Medulla oblongata (tissue), 1 donor: Measurements from ENCODE around the gene GRM8.

ENCODE experiments used
- DNase-seq: peaks from one replicate; pipeline ENCODE4 v3.0.0-alpha.2; 2015; ENCODE audit errors: extremely low spot score

The GRM8 gene

GRCh38 chr7:127230192-127230925, 22.4 kb downstream of the GRM8 start:
- DNase-seq: no peak

GRCh38 chr7:127226685-127227374, 25.9 kb downstream of the GRM8 start:
- DNase-seq: no peak

GRCh38 chr7:127221731-127222130, 31.0 kb downstream of the GRM8 start:
- no peak for DNase-seq

- DNase-seq: no peak
These were observed 37.6 kb downstream of the GRM8 start for GRCh38 chr7:127214956-127215718.

GRCh38 chr7:127209886-127210285, 42.9 kb downstream of the GRM8 start:
- DNase-seq: no peak

- no peak for DNase-seq
These were observed 43.9 kb downstream of the GRM8 start for GRCh38 chr7:127208860-127209259.

- no peak for DNase-seq
These were observed 44.4 kb downstream of the GRM8 start for GRCh38 chr7:127208351-127208750.

GRCh38 chr7:127207806-127208205, 44.9 kb downstream of the GRM8 start:
- no peak for DNase-seq

GRCh38 chr7:127207230-127207629, 45.5 kb downstream of the GRM8 start:
- DNase-seq: peak; percentile 12

- no peak for DNase-seq
These were observed 58.2 kb downstream of the GRM8 start for GRCh38 chr7:127194571-127194970.

GRCh38 chr7:127189886-127190285, 62.9 kb downstream of the GRM8 start:
- DNase-seq: peak; percentile 20

GRCh38 chr7:127189074-127189473, 63.7 kb downstream of the GRM8 start:
- DNase-seq: peak; percentile 36

- no peak for DNase-seq
These were observed 65.0 kb downstream of the GRM8 start for GRCh38 chr7:127187740-127188139.

- no peak for DNase-seq
These were observed 66.1 kb downstream of the GRM8 start for GRCh38 chr7:127186686-127187085.

GRCh38 chr7:127177156-127177555, 75.6 kb downstream of the GRM8 start:
- DNase-seq: no peak

GRCh38 chr7:127162366-127162765, 90.4 kb downstream of the GRM8 start:
- DNase-seq: no peak

GRCh38 chr7:127158659-127159058, 94.1 kb downstream of the GRM8 start:
- no peak for DNase-seq

- DNase-seq: no peak
These were observed 97.8 kb downstream of the GRM8 start for GRCh38 chr7:127154958-127155357.

- DNase-seq: no peak
These were observed 98.6 kb downstream of the GRM8 start for GRCh38 chr7:127154101-127154500.

GRCh38 chr7:127153315-127153714, 99.4 kb downstream of the GRM8 start:
- DNase-seq: no peak

GRCh38 chr7:127152423-127152822, 100.3 kb downstream of the GRM8 start:
- no peak for DNase-seq

- no peak for DNase-seq
These were observed 101.4 kb downstream of the GRM8 start for GRCh38 chr7:127151379-127151778.

- no peak for DNase-seq
These were observed 102.2 kb downstream of the GRM8 start for GRCh38 chr7:127150543-127150942.
